ENCODE data around the gene CCDC85C. TPM values are rescaled to one million over a fixed set of nuclear protein-coding genes. Genes with fewer than 3 reads are reported as not detected.

Gene CCDC85C
- polyA plus RNA-seq, 1 experiment, result 11.8 TPM

DNA sequence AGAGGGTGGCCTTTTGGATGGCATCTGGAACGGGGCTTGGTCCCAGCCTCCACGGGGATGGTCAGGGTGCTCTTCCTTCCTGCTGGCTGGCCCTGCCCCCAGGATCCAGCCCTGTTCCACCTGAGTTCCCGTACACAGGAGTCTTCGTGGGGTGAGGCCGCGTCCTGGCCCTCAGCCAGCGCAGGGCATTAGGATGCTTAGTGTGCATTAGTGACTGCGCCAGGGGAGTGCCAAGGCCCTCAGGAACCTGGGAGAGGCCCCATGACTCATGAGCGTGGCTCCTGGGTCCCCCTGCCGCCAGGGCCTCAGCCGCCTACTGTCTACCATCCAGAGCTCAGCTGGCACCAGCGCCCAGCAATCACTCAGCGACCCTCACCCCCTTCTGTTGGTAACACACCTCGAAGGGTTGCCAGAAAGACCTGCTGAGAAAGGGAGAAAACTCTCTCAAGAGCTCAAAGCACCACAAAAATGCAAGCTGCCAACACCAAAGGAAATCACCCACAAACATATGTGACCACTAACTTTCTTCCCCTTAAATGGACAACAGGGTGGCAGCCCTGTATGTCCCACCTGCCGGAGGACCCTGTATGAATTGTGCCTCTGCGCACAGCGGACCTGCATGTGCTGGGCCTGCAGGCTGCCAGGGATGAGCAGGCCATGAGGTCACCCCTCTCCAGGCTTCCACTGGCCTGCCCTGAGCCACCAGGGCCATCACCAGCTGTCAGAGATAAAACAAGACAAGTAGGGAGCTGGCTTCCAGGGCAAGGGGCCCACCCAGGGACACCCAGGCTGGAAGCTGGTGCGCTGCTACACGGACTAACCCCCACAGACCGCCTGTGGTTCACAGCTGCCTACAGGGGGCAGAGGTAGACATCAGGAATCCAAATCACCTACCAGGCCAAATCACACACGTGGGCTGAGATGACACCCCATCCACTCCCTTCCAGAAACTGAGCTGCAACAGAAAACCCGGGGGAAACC is 28.7 kb downstream of the CCDC85C start:
- no peak overlapping the region for H3K4me3 ChIP-seq (ENCODE audit: low read depth, low read length)
- ChIA-PET CTCF (interaction anchor here (0.6 to 2.7 kb wide), 8 partner anchors 9 to 116 kb away, joined by 3 to 8 read pairs (median 4); no protein-coding TSS in a partner anchor), POLR2A (no interaction called here)
- TF ChIP-seq, protein P1, sequence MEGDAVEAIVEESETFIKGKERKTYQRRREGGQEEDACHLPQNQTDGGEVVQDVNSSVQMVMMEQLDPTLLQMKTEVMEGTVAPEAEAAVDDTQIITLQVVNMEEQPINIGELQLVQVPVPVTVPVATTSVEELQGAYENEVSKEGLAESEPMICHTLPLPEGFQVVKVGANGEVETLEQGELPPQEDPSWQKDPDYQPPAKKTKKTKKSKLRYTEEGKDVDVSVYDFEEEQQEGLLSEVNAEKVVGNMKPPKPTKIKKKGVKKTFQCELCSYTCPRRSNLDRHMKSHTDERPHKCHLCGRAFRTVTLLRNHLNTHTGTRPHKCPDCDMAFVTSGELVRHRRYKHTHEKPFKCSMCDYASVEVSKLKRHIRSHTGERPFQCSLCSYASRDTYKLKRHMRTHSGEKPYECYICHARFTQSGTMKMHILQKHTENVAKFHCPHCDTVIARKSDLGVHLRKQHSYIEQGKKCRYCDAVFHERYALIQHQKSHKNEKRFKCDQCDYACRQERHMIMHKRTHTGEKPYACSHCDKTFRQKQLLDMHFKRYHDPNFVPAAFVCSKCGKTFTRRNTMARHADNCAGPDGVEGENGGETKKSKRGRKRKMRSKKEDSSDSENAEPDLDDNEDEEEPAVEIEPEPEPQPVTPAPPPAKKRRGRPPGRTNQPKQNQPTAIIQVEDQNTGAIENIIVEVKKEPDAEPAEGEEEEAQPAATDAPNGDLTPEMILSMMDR (IDR thresholded peaks at IDR 0.05; ENCODE audit: insufficient read depth, low read depth, low read length), result peak; percentile 37
- no peak for DNase-seq (ENCODE audit: low read depth)
- H3K36me3 ChIP-seq (ENCODE audit: control insufficient read depth, insufficient read depth, low read length), result no peaks in the 10 kb centered on the region
- H3K27me3 ChIP-seq (ENCODE audit: control insufficient read depth, insufficient read depth, low read length), result no peaks in the 10 kb centered on the region

DNA sequence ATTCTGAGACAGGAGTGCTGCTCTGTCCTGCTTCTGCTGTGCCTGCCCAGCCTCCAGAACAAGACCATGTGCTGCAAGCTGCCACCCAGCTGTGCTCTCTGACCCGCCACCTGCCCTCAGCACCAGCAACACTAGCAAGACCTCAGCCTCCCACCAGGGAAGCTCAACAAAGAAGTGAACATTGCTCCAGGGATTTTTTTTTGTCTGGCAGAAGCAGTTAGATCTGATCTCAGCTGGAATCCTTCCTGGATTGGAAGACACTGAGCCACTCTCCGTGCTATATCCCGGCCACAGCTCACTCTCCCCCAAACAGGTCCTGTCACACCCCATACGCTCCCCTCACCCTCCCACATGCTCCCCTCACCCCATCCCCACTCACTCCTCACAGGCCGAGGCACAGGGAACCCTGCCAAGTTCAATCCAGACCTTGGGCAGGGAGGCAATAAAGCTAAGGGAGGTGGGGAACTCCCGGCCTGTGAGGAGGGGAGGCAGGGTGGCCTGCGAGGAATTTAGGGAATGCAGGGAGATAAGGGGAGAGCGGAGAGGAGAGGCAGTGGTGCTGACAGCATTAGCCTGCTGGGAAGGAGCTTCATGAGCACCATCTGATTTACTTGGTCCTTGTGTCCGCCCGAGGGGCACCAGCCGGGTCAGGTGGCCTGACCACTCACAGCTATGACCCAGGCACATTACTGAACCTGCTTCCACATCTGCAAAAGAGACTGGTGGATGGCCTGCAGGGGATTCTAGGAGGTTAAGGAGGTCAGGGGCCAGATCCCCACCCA is 29.7 kb downstream of the CCDC85C start:
- ChIA-PET CTCF (interaction anchor here (0.7 to 2.7 kb wide), 4 partner anchors 11 to 48 kb away, joined by 3 to 8 read pairs (median 4); no protein-coding TSS in a partner anchor), POLR2A (no interaction called here)
- no peaks in the 10 kb centered on the region for H3K27me3 ChIP-seq (ENCODE audit: control insufficient read depth, insufficient read depth, low read length)
- TF ChIP-seq, protein P1 (IDR thresholded peaks at IDR 0.05; ENCODE audit: insufficient read depth, low read depth, low read length), result no peak
- peak; percentile 50 for DNase-seq (ENCODE audit: low read depth)
- no peaks in the 10 kb centered on the region for H3K36me3 ChIP-seq (ENCODE audit: control insufficient read depth, insufficient read depth, low read length)
- H3K4me3 ChIP-seq (ENCODE audit: low read depth, low read length), result no peak overlapping the region

DNA sequence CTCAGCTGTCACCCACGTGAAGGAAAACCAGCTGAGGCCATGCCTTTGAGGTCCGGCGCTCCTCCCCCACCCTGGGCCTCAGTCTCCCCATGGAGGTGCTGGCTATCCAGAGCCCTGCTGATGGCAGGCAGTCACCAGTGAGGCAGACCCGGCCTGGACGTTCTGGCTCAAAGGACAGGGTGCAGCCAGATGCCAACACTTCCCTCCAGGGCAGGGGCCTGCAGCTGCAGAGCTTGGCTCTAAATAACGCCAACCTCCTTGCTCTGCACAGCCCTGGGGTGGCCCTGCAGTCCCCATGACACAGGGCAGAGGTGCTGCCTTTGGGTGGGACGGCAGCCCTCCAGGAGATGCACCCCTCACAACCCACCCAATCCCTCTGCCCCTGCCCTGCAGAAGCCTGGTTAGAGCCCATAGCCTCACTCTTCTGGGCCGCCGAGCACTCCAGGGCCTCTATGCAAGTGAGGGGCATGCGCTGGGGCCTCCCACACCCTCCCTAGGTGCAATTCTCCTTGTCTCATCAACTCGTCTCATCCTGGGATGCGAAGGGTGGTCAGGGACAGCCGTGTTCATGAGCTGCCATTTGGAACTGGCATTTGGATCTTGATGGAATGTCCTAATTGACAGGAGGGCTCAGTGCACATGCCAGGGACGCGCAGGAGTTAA is 30.4 kb downstream of the CCDC85C start:
- Histone ChIP-seq H3K4me3 (ENCODE audit: low read depth, low read length) (no peak overlapping the region), H3K36me3 (ENCODE audit: control insufficient read depth, insufficient read depth, low read length) (no peaks in the 10 kb centered on the region), H3K27me3 (ENCODE audit: control insufficient read depth, insufficient read depth, low read length) (no peaks in the 10 kb centered on the region)
- CTCF ChIA-PET, result interaction anchor here (0.7 to 2.7 kb wide), 4 partner anchors 11 to 47 kb away, joined by 3 to 8 read pairs (median 4); no protein-coding TSS in a partner anchor
- POLR2A ChIA-PET, result no interaction called here
- TF ChIP-seq, protein P1 (IDR thresholded peaks at IDR 0.05; ENCODE audit: insufficient read depth, low read depth, low read length), result no peak
- no peak for DNase-seq (ENCODE audit: low read depth)

DNA sequence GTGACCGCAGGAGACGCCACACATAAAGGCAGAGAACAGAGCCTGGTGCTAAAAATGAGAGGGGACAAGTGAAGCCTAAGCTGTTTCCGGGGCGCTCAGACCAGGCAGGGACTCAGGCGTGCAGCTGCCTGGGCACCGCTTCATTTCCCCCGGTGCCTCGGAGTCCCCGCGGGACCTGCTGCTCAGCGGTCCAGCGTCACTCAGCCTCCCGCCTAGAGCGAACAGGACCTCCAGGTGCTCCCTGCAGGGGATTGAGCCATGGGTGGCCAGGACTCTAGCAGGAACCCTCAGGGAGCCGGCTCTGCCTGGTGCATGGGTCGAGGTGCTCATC is 31.0 kb downstream of the CCDC85C start:
- TF ChIP-seq, protein P1 (IDR thresholded peaks at IDR 0.05; ENCODE audit: insufficient read depth, low read depth, low read length), result no peak
- ChIA-PET CTCF (no interaction called here), POLR2A (no interaction called here)
- no peak overlapping the region for H3K4me3 ChIP-seq (ENCODE audit: low read depth, low read length)
- H3K27me3 ChIP-seq (ENCODE audit: control insufficient read depth, insufficient read depth, low read length), result no peaks in the 10 kb centered on the region
- no peaks in the 10 kb centered on the region for H3K36me3 ChIP-seq (ENCODE audit: control insufficient read depth, insufficient read depth, low read length)
- no peak for DNase-seq (ENCODE audit: low read depth)

Data from BJ (cell line).